Subcutaneous adipose tissue (tissue), 4 donors: ENCODE data around the gene CTBS. TPM values are rescaled to one million over a fixed set of nuclear protein-coding genes. Genes with fewer than 3 reads are reported as not detected.

Experiments
- CTCF ChIP-seq: fragments of 450-650 bp; IDR thresholded peaks from one replicate; pipeline ENCODE4 v1.5.1; 2016; ENCODE audit warnings: low read depth, mild to moderate bottlenecking, control low read depth, antibody characterized with exemption, moderate library complexity
- total RNA-seq, 4 donors: library from RNA; depleted of rRNA; stranded (reverse); fragments of >200 nt; gene quantifications; one replicate each; pipeline ENCODE4 v1.1.0, GENCODE V29; 2016

Gene CTBS
- total RNA-seq, 4 donors from 2014 or later, result 13.0 to 26.5 (median 20.1) TPM

- no peak for TF ChIP-seq CTCF
Observed at GRCh38 chr1:84613887-84614286, 39.6 kb upstream of the CTBS start.

- no peak for TF ChIP-seq CTCF
Observed at GRCh38 chr1:84613026-84613425, 38.8 kb upstream of the CTBS start.

- no peak for TF ChIP-seq CTCF
Observed at GRCh38 chr1:84611796-84612195, 37.6 kb upstream of the CTBS start.

- no peak for TF ChIP-seq CTCF
Observed at GRCh38 chr1:84611091-84611490, 36.9 kb upstream of the CTBS start.

GRCh38 chr1:84606977-84607376 is 32.7 kb upstream of the CTBS start:
- TF ChIP-seq CTCF, result no peak

GRCh38 chr1:84605157-84605556 is 30.9 kb upstream of the CTBS start:
- TF ChIP-seq CTCF, result no peak

GRCh38 chr1:84603941-84604830 is 29.9 kb upstream of the CTBS start:
- TF ChIP-seq CTCF, result no peak
